Measurements from ENCODE around the gene UQCR11. TPM values are rescaled to one million over a fixed set of nuclear protein-coding genes. Genes with fewer than 3 reads are reported as not detected.

Gene UQCR11
- total and polyA plus RNA-seq, 2 experiments from 2014 or later, result 73.6 to 1,116 TPM

DNA sequence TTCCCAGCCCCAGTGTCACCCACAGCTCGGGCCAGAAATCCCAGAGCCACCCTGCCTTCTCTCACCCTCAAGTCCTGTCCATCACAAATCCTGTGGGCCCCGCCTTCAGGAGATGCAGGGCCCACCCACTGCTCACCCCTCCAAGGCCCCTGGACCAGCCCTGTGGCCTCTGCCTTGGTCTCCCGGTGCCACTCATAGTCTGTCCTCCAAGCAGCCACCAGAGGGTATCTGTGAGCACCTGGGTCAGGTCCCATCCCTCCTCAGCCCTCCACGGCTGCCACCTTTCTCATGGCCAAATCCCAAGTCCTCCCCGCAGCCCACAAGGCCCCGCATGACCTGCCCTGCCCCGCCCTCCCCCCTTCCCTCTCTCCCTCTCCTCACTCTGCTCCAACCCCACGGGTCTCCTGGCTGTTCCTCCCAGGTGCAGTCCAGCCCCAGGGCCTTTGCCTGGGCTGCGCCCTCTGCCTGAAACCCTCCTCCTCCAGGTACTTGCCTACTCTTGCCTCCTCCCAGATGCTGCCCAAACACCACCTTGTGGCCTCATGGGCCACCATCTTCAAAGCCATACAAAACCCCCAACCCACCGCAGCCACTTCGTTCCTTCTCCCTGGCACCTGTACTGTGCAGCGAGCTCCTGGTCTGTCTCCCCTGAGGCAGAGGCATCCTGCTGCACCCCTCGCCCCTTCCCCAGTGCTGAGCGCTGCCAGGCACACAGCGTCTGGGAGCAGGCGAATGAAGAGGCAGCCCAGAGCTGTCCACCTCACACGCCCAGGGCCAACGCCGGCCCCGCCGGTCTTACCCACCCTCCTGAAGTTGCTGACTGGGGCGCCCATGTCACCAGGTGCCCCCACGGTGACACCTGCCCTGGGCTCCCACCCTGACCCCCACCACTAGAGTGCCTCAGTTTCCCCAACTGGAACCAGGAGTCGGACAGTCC is 13.2 kb upstream of the UQCR11 start:
- Histone ChIP-seq H3K27me3 (no peaks in the 10 kb centered on the region), H3K27ac (peak overlapping the region; percentile 50), H3K36me3 (peaks cover 29% of the 10 kb centered on the region), H3K4me1 (ENCODE audit: low read depth) (no peaks in the 10 kb centered on the region), H3K9me3 (ENCODE audit: low read depth) (no peaks in the 10 kb centered on the region), H3K4me3 (no peak overlapping the region)
- DNase-seq (ENCODE audit: low read depth in 1 of 2, low spot score in 1 of 2), result peak; percentile 20 to 26
- peak; percentile 30 for TF ChIP-seq CTCF (IDR thresholded peaks at IDR 0.05; ENCODE audit: low read depth, low read length)

- Histone ChIP-seq H3K4me1 (ENCODE audit: low read depth) (no peaks in the 10 kb centered on the region), H3K27me3 (no peaks in the 10 kb centered on the region), H3K27ac (peak overlapping the region; percentile 23), H3K4me3 (no peak overlapping the region), H3K9me3 (ENCODE audit: low read depth) (no peaks in the 10 kb centered on the region), H3K36me3 (peaks cover 34% of the 10 kb centered on the region)
- no peak for TF ChIP-seq CTCF (IDR thresholded peaks at IDR 0.05; ENCODE audit: low read depth, low read length)
- no peak for DNase-seq (ENCODE audit: low read depth in 1 of 2, low spot score in 1 of 2)
These were observed 11.6 kb upstream of the UQCR11 start for GRCh38 chr19:1616875-1617274.

DNA sequence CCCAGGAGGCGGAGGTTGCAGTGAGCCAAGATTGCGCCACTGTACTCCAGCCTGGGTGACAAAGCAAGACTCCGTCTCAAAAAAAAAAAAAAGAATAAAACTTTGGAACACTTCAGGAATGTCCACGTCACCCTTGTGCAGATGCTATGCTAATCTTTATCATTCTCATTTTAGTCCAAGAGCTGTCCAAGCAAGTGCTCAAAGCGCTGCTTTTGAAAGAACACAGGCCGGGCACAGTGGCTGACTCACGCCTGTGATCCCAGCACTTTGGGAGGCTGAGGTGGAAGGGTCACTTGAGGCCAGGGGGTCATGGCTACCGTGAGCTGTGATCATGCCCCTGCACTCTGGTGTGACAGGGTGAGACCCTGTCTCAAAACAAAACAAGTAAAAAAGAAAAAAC is 11.1 kb upstream of the UQCR11 start:
- DNase-seq (ENCODE audit: low read depth in 1 of 2, low spot score in 1 of 2), result peak in 1 of 2 donors; percentile 82

GRCh38 chr19:1615156-1615765 is 10.0 kb upstream of the UQCR11 start:
- no peaks in the 10 kb centered on the region for H3K4me1 ChIP-seq (ENCODE audit: low read depth)
- H3K27ac ChIP-seq, result no peak overlapping the region
- H3K36me3 ChIP-seq, result peaks cover 33% of the 10 kb centered on the region
- no peak for DNase-seq (ENCODE audit: low read depth in 1 of 2, low spot score in 1 of 2)
- no peaks in the 10 kb centered on the region for H3K27me3 ChIP-seq
- no peaks in the 10 kb centered on the region for H3K9me3 ChIP-seq (ENCODE audit: low read depth)
- no peak for TF ChIP-seq CTCF (IDR thresholded peaks at IDR 0.05; ENCODE audit: low read depth, low read length)
- H3K4me3 ChIP-seq, result no peak overlapping the region

More for the DNA sequence above, 11.1 kb upstream of the UQCR11 start:
- no peaks in the 10 kb centered on the region for H3K4me1 ChIP-seq (ENCODE audit: low read depth)
- H3K27ac ChIP-seq, result no peak overlapping the region
- peaks cover 34% of the 10 kb centered on the region for H3K36me3 ChIP-seq
- H3K9me3 ChIP-seq (ENCODE audit: low read depth), result no peaks in the 10 kb centered on the region
- TF ChIP-seq CTCF (IDR thresholded peaks at IDR 0.05; ENCODE audit: low read depth, low read length), result no peak
- H3K4me3 ChIP-seq, result no peak overlapping the region
- no peaks in the 10 kb centered on the region for H3K27me3 ChIP-seq

DNA sequence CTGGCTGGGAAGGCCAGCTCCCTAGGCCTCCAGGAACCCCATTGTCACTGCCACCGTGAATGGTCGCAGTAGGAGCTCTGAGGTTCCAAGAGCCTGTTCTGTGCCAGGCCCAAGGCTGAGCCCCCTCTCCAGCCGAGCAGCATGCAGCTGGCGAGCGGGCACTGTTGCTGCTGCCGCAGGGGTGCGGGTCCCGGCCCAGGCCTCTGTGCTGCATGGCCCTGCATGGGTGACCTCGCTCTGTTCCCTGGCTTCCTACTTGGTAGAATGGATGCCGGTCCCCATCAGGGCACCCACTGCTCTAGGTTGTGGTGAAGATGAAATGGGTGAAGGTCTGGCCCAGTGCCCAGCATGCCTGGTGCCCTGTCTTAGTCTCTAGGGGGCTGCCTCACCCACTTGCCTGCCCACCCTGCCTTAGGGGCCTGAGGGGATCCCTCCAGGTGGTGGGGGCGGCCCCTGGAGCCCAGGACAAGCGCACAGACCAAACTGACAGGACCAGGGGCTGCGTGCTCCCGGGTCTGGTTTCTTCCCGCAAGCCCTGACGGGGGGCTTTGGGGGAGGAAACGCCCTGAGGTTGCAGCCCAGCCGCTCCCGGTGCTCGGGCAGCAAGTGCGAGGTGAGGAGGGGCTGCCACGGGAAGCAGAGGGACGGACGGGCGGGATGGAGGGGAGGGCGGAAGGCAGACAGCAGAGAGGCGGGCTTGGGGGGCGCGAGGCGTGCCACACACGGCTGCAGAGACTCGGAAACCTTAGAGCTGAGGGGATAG is 8.7 kb upstream of the UQCR11 start:
- Histone ChIP-seq H3K36me3 (peaks cover 32% of the 10 kb centered on the region), H3K27me3 (no peaks in the 10 kb centered on the region), H3K27ac (peak overlapping the region; percentile 74), H3K4me3 (no peak overlapping the region), H3K9me3 (ENCODE audit: low read depth) (no peaks in the 10 kb centered on the region), H3K4me1 (ENCODE audit: low read depth) (no peaks in the 10 kb centered on the region)
- DNase-seq (ENCODE audit: low read depth in 1 of 2, low spot score in 1 of 2), result no peak
- no peak for TF ChIP-seq CTCF (IDR thresholded peaks at IDR 0.05; ENCODE audit: low read depth, low read length)
